HL-60 (cell line): Measurements from ENCODE around the gene FBXL7.

ENCODE experiments used
- CTCF ChIP-seq: IDR thresholded peaks from one replicate; pipeline ENCODE4 v1.5.1; 2011; ENCODE audit warnings: low read length, control low read depth, inconsistent platforms; ENCODE audit not compliant: insufficient read depth
- POLR2AphosphoS5 ChIP-seq: IDR thresholded peaks from 2 replicates; pipeline ENCODE4 v1.6.1; 2012; ENCODE audit warnings: low read depth

- TF ChIP-seq POLR2AphosphoS5 (no peak), CTCF (no peak)
These were observed 187.4 kb downstream of the FBXL7 start for GRCh38 chr5:15687401-15687800.
